GM23338 (cell line): ENCODE results near the gene SLC25A22. TPM values are rescaled to one million over a fixed set of nuclear protein-coding genes. Genes with fewer than 3 reads are reported as not detected.

Source experiments
- CREB1 ChIP-seq: fragments of 250-450 bp; sonication (Bioruptor Pico); IDR thresholded peaks from 2 replicates; pipeline ENCODE4 v1.5.0; 2020; ENCODE audit warnings: low read depth, mild to moderate bottlenecking, moderate library complexity
- CTCF ChIP-seq, 2 experiments: fragments of 200-600 bp in 1 of 2; sonication (generic) in 1 of 2; conservative IDR thresholded peaks; 2 replicates each; pipeline versions ENCODE4 v1.5.1 to v1.6.1; 2016 to 2017; ENCODE audit warnings: antibody characterized with exemption in 2 of 2, low read depth in 2 of 2, mild to moderate bottlenecking in 2 of 2, moderate library complexity in 1 of 2
- NANOG ChIP-seq: IDR thresholded peaks from 2 replicates; pipeline ENCODE4 v1.6.1; 2016; ENCODE audit warnings: antibody characterized with exemption, borderline replicate concordance
- POLR2AphosphoS5 ChIP-seq: IDR thresholded peaks from 2 replicates; pipeline ENCODE4 v1.6.1; 2016; ENCODE audit warnings: antibody characterized with exemption, low read depth
- ZNF114 ChIP-seq: fragments of 250-450 bp; sonication (Bioruptor Pico); IDR thresholded peaks from 2 replicates; pipeline ENCODE4 v1.5.0; 2020; ENCODE audit warnings: mild to moderate bottlenecking, moderate library complexity
- ZNF331 ChIP-seq: fragments of 250-450 bp; sonication (Bioruptor Pico); IDR thresholded peaks from 2 replicates; pipeline ENCODE4 v1.5.0; 2020; ENCODE audit warnings: low read depth, mild to moderate bottlenecking, moderate library complexity
- ZNF462 ChIP-seq: fragments of 250-450 bp; sonication (Bioruptor Pico); IDR thresholded peaks from 2 replicates; pipeline ENCODE4 v1.5.0; 2020; ENCODE audit warnings: mild to moderate bottlenecking, moderate library complexity
- polyA plus RNA-seq: library from polyadenylated mRNA; unstranded; fragments of >200 nt; fragmentation: Nextera tagmentation; extraction: Ambion mirVana; gene quantifications from 2 replicates; pipeline ENCODE4 v1.2.1, GENCODE V29; 2016
- total RNA-seq: library from RNA; depleted of rRNA; stranded (reverse); fragments of >200 nt; shearing (Covaris generic); gene quantifications from 2 replicates; pipeline ENCODE4 v1.2.3, GENCODE V29; 2014

Gene SLC25A22
- total and polyA plus RNA-seq, 2 experiments from 2014 or later = 21.0 to 46.4 TPM

- no peak for TF ChIP-seq ZNF462 (CRISPR knock-in tag)
- no peak for TF ChIP-seq CREB1 (CRISPR knock-in tag)
- TF ChIP-seq ZNF114 (CRISPR knock-in tag) = no peak
- TF ChIP-seq NANOG = no peak
- TF ChIP-seq ZNF331 (CRISPR knock-in tag) = no peak
- TF ChIP-seq POLR2AphosphoS5 = no peak
- TF ChIP-seq CTCF (conservative IDR thresholded peaks at IDR 0.05; ENCODE audit: low read depth in 2 of 2) = no peak
Observed at GRCh38 chr11:815675-816432, 17.8 kb upstream of the SLC25A22 start (continued).
